WI38 (cell line): Measurements from ENCODE around the gene GPC3.

Experiments
- H3K4me3 ChIP-seq: 2 replicates; pipeline ENCODE4 v1.5.1; 2011; ENCODE audit warnings: low read depth, mild to moderate bottlenecking, control low read depth, low read length
- TF ChIP-seq, protein P1 (sequence below): IDR thresholded peaks from 2 replicates; pipeline ENCODE4 v1.5.1; 2012; ENCODE audit warnings: low read depth, mild to moderate bottlenecking, control low read depth, low read length

The GPC3 gene

DNA sequence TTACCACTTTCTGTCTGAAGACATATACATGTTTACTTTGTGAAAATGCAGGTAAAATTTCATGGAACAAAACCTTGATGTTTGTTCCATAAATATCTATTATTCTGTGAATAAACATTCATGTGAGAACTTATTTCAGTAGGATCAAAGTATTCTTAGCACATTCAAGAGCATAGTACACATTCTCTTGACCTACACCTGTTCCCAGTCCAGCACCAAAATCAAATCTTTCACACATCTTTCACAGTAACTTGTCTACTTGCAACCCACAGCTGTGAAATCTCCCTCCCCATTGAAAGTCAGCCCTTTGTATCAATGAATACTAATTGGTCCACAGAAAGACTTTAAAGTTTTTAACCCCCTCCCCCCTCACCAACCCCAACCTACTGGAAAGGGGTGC is 283.2 kb downstream of the GPC3 start:
- TF ChIP-seq, protein P1, sequence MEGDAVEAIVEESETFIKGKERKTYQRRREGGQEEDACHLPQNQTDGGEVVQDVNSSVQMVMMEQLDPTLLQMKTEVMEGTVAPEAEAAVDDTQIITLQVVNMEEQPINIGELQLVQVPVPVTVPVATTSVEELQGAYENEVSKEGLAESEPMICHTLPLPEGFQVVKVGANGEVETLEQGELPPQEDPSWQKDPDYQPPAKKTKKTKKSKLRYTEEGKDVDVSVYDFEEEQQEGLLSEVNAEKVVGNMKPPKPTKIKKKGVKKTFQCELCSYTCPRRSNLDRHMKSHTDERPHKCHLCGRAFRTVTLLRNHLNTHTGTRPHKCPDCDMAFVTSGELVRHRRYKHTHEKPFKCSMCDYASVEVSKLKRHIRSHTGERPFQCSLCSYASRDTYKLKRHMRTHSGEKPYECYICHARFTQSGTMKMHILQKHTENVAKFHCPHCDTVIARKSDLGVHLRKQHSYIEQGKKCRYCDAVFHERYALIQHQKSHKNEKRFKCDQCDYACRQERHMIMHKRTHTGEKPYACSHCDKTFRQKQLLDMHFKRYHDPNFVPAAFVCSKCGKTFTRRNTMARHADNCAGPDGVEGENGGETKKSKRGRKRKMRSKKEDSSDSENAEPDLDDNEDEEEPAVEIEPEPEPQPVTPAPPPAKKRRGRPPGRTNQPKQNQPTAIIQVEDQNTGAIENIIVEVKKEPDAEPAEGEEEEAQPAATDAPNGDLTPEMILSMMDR, result no peak
- H3K4me3 ChIP-seq, result no peak overlapping the region

- TF ChIP-seq, protein P1, result no peak
Observed at GRCh38 chrX:133699023-133699728, 286.2 kb downstream of the GPC3 start.

DNA sequence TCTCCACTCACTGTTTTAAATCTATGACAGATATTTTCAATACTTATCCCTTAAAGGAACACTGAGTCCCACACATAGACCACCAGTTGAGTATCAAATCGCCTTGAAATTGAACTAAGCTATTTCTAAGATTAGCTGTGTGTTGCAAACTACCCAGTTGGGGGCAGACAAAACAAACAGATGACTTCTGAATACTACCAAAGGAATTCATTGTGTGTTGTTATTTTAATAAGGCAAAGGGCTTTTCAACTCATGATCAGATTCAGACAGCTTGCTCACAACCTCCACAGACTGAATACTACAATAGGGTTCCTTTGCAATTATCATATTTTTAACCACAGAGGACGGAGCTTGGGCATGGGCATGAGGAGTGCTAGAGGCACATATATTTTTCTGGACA is 287.1 kb downstream of the GPC3 start:
- TF ChIP-seq, protein P1, result no peak
- H3K4me3 ChIP-seq, result no peak overlapping the region

More at GRCh38 chrX:133699023-133699728, 286.2 kb downstream of the GPC3 start:
- H3K4me3 ChIP-seq, result no peak overlapping the region

DNA sequence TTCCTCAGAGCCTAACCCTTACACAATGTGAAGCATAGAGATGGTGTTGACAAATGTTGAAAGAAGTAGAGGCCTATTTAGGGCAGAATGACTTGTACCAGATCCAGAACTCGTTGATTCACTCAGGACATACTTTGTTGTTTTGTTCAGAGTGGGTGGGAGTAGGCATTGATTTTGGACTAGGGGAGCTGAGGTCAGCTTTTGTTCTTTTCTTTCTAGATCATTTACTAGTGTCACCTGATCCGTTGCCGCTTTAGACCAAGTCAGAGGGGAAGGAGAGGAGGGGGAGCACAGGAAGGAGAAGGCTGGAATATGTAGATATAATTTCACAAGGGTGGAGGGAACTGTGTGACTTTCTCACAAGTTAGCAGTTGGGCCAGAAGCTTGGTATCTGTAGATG is 287.7 kb downstream of the GPC3 start:
- TF ChIP-seq, protein P1, result no peak
- no peak overlapping the region for H3K4me3 ChIP-seq

GRCh38 chrX:133689997-133690599 is 295.3 kb downstream of the GPC3 start:
- TF ChIP-seq, protein P1, result no peak
- H3K4me3 ChIP-seq, result no peak overlapping the region

DNA sequence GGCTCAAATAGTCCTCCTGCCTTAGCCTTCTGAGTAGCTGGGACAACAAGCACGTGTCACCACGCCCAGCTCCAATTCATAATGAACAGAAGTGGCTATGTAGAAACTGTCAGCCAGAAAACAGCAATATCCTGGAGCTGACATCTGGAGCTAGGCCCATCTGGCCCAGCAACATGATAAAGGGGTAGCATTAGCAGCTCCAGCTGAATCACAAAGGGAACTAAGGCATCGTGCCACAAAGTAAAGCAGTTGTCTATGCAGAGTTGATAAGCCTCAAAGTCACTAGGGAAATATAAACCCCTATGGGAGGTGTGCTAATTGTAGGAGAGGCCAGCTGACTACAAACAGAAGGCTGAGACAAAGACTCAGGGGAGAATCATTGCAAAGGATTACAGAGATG is 299.6 kb downstream of the GPC3 start:
- TF ChIP-seq, protein P1, result no peak
- no peak overlapping the region for H3K4me3 ChIP-seq

- H3K4me3 ChIP-seq, result no peak overlapping the region
- TF ChIP-seq, protein P1, result no peak
Observed at GRCh38 chrX:133681897-133682296, 303.5 kb downstream of the GPC3 start.
